Caco-2 (cell line): ENCODE results near the gene TM9SF4. TPM values are rescaled to one million over a fixed set of nuclear protein-coding genes. Genes with fewer than 3 reads are reported as not detected.

Source experiments
- BruUV-seq: library from RNA; stranded (reverse); fragments of 400-500 nt; replicated peaks from 2 replicates; lab custom pipeline; 2021; lab: Mats Ljungman, UMichigan
- CTCF ChIA-PET: fragments of 300-600 bp; sonication (Branson Sonifier 250); formaldehyde crosslinking; loops from one replicate; lab custom pipeline; 2022; ENCODE audit warnings: antibody characterized with exemption; lab: Charles Lee
- POLR2A ChIA-PET: fragments of 300-600 bp; sonication (Branson Sonifier 250); formaldehyde crosslinking; loops from one replicate; lab custom pipeline; 2022; ENCODE audit warnings: antibody characterized with exemption; lab: Charles Lee
- DNase-seq, 2 experiments: peaks; one replicate each; pipeline versions ENCODE4 v3.0.0 to v3.0.0-alpha.2; 2020 to 2022
- H3K27me3 ChIP-seq: replicated peaks from 2 replicates; pipeline ENCODE4 v1.6.0; 2011; ENCODE audit warnings: low read length; ENCODE audit not compliant: control insufficient read depth, insufficient read depth
- H3K36me3 ChIP-seq: 2 replicates; pipeline ENCODE4 v1.5.1; 2011; ENCODE audit warnings: low read length; ENCODE audit not compliant: control insufficient read depth, insufficient read depth
- H3K4me1 ChIP-seq: fragments of 250-450 bp; sonication (Bioruptor Pico); 2 replicates; pipeline ENCODE4 v1.5.1; 2020; ENCODE audit warnings: mild to moderate bottlenecking
- H3K4me3 ChIP-seq: 2 replicates; pipeline ENCODE4 v1.5.1; 2011; ENCODE audit warnings: low read depth, mild to moderate bottlenecking, control low read depth, low read length
- H3K9me3 ChIP-seq: fragments of 250-450 bp; sonication (Bioruptor Pico); 2 replicates; pipeline ENCODE4 v1.5.1; 2020; ENCODE audit warnings: mild to moderate bottlenecking, moderate library complexity
- H3K27ac Mint-ChIP-seq: one replicate; pipeline ENCODE4 v1.8.0; 2022; ENCODE audit warnings: mixed read lengths; ENCODE audit not compliant: unreplicated experiment
- H3K27me3 Mint-ChIP-seq: one replicate; pipeline ENCODE4 v1.8.0; 2022; ENCODE audit warnings: mixed read lengths; ENCODE audit not compliant: insufficient read depth, unreplicated experiment
- H3K36me3 Mint-ChIP-seq: one replicate; pipeline ENCODE4 v1.8.0; 2022; ENCODE audit warnings: mild to moderate bottlenecking, mixed read lengths; ENCODE audit not compliant: insufficient read depth, unreplicated experiment
- H3K4me1 Mint-ChIP-seq: one replicate; pipeline ENCODE4 v1.8.0; 2022; ENCODE audit warnings: low read depth, mixed read lengths; ENCODE audit not compliant: unreplicated experiment
- H3K4me3 Mint-ChIP-seq: one replicate; pipeline ENCODE4 v1.8.0; 2022; ENCODE audit warnings: mild to moderate bottlenecking, moderate library complexity, mixed read lengths; ENCODE audit not compliant: unreplicated experiment
- H3K9me3 Mint-ChIP-seq: one replicate; pipeline ENCODE4 v1.8.0; 2022; ENCODE audit warnings: mixed read lengths; ENCODE audit not compliant: unreplicated experiment
- CTCF ChIP-seq, 2 experiments: fragments of 200-600 bp in 1 of 2; IDR thresholded peaks; 1 replicate in 1 of 2; 2 replicates in 1 of 2; pipeline versions ENCODE4 v1.5.1 to v1.8.0; 2011 to 2022; ENCODE audit warnings: antibody characterized with exemption in 1 of 2, control low read depth in 1 of 2, inconsistent platforms in 1 of 2, low read depth in 1 of 2, low read length in 1 of 2, mild to moderate bottlenecking in 1 of 2, moderate library complexity in 1 of 2; ENCODE audit not compliant: insufficient read depth in 1 of 2, severe bottlenecking in 1 of 2, unreplicated experiment in 1 of 2
- intact Hi-C: fragments of 100-400 bp; cut with micrococcal nuclease; formaldehyde crosslinking; loops from one replicate; pipeline ENCODE4 v1.10.0; 2022; ENCODE audit not compliant: unreplicated experiment
- total RNA-seq: library from RNA; stranded (reverse); gene quantifications from 2 replicates; pipeline ENCODE4 v1.2.3, GENCODE V29; 2022

The TM9SF4 gene
- total RNA-seq, 1 experiment from 2014 or later = 138 TPM

GRCh38 chr20:32141465-32141980 is 32.0 kb downstream of the TM9SF4 start:
- H3K9me3 ChIP-seq = no peaks in the 10 kb centered on the region
- CTCF ChIA-PET = no interaction called here
- no peaks in the 10 kb centered on the region for H3K4me1 Mint-ChIP-seq
- no TSS peak for BruUV-seq
- no peak overlapping the region for H3K4me3 Mint-ChIP-seq
- no peak overlapping the region for H3K27ac Mint-ChIP-seq
- intact Hi-C loops = no loop called here
- H3K27me3 Mint-ChIP-seq = no peaks in the 10 kb centered on the region
- H3K36me3 ChIP-seq = peaks cover 16% of the 10 kb centered on the region
- no peak overlapping the region for H3K4me3 ChIP-seq
- peak in 1 of 2 experiments; percentile 46 for DNase-seq
- POLR2A ChIA-PET = no interaction called here
- no peaks in the 10 kb centered on the region for H3K4me1 ChIP-seq
- peaks cover 84% of the 10 kb centered on the region for H3K36me3 Mint-ChIP-seq
- TF ChIP-seq CTCF (IDR thresholded peaks at IDR 0.05; ENCODE audit: insufficient read depth in 1 of 2, low read depth in 1 of 2, low read length in 1 of 2, severe bottlenecking in 1 of 2, unreplicated experiment in 1 of 2) = no peak
- no peaks in the 10 kb centered on the region for H3K27me3 ChIP-seq
- H3K9me3 Mint-ChIP-seq = no peaks in the 10 kb centered on the region

- Mint-ChIP-seq H3K4me1 (no peaks in the 10 kb centered on the region), H3K27me3 (no peaks in the 10 kb centered on the region), H3K36me3 (peaks cover 89% of the 10 kb centered on the region), H3K9me3 (no peaks in the 10 kb centered on the region), H3K4me3 (no peak overlapping the region), H3K27ac (no peak overlapping the region)
- no peak for TF ChIP-seq CTCF (IDR thresholded peaks at IDR 0.05; ENCODE audit: insufficient read depth in 1 of 2, low read depth in 1 of 2, low read length in 1 of 2, severe bottlenecking in 1 of 2, unreplicated experiment in 1 of 2)
- DNase-seq = peak in 1 of 2 experiments; percentile 14
- H3K36me3 ChIP-seq = peaks cover 16% of the 10 kb centered on the region
- no TSS peak for BruUV-seq
- intact Hi-C loops = no loop called here
- POLR2A ChIA-PET = no interaction called here
- H3K9me3 ChIP-seq = no peaks in the 10 kb centered on the region
- H3K4me1 ChIP-seq = no peaks in the 10 kb centered on the region
- CTCF ChIA-PET = no interaction called here
- H3K27me3 ChIP-seq = no peaks in the 10 kb centered on the region
- H3K4me3 ChIP-seq = no peak overlapping the region
Observed at GRCh38 chr20:32142088-32142487, 32.6 kb downstream of the TM9SF4 start.

- no peaks in the 10 kb centered on the region for H3K4me1 Mint-ChIP-seq
- no peak overlapping the region for H3K4me3 Mint-ChIP-seq
- ChIA-PET CTCF (interaction anchor here (0.7 kb wide), 1 partner anchor 18 kb away, joined by 3 read pairs; no protein-coding TSS in a partner anchor), POLR2A (no interaction called here)
- Histone ChIP-seq H3K4me1 (no peaks in the 10 kb centered on the region), H3K36me3 (peaks cover 13% of the 10 kb centered on the region), H3K27me3 (no peaks in the 10 kb centered on the region), H3K9me3 (no peaks in the 10 kb centered on the region), H3K4me3 (no peak overlapping the region)
- BruUV-seq = no TSS peak
- intact Hi-C loops = no loop called here
- DNase-seq = peak in 1 of 2 experiments; percentile 35
- no peaks in the 10 kb centered on the region for H3K27me3 Mint-ChIP-seq
- H3K36me3 Mint-ChIP-seq = peaks cover 92% of the 10 kb centered on the region
- no peak for TF ChIP-seq CTCF (IDR thresholded peaks at IDR 0.05; ENCODE audit: insufficient read depth in 1 of 2, low read depth in 1 of 2, low read length in 1 of 2, severe bottlenecking in 1 of 2, unreplicated experiment in 1 of 2)
- no peaks in the 10 kb centered on the region for H3K9me3 Mint-ChIP-seq
- no peak overlapping the region for H3K27ac Mint-ChIP-seq
Observed at GRCh38 chr20:32142991-32143390, 33.5 kb downstream of the TM9SF4 start.
